Lung (tissue), 12 donors: Measurements from ENCODE around the gene SKOR2. TPM values are rescaled to one million over a fixed set of nuclear protein-coding genes. Genes with fewer than 3 reads are reported as not detected.

Source experiments
- ATAC-seq: fragments of 200-7000 bp; cut with Tn5 transposase; one replicate; pipeline ENCODE4 v1.9.1; 2020; ENCODE audit warnings: moderate number of reproducible peaks; ENCODE audit not compliant: insufficient read depth, low FRiP score
- DNase-seq, 3 donors: peaks; one replicate each; pipeline ENCODE4 v3.0.0-alpha.2; 2013 to 2017
- H3K27ac ChIP-seq, 2 donors: one replicate each; pipeline ENCODE4 v1.5.1; 2013; ENCODE audit warnings: mild to moderate bottlenecking in 2 of 2, moderate library complexity in 2 of 2, control low read depth in 1 of 2, inconsistent platforms in 1 of 2, low read depth in 1 of 2, low read length in 1 of 2
- H3K27me3 ChIP-seq, 3 donors: one replicate each; pipeline ENCODE4 v1.5.1; 2013; ENCODE audit warnings: low read length in 2 of 3; ENCODE audit not compliant: control insufficient read depth in 3 of 3, insufficient read depth in 3 of 3
- H3K36me3 ChIP-seq, 4 donors: one replicate each; pipeline ENCODE4 v1.5.1; 2013; ENCODE audit warnings: low read length in 4 of 4, mild to moderate bottlenecking in 1 of 4, moderate library complexity in 1 of 4; ENCODE audit not compliant: control insufficient read depth in 4 of 4, insufficient read depth in 4 of 4
- H3K4me1 ChIP-seq, 5 donors: one replicate each; pipeline ENCODE4 v1.5.1; 2013; ENCODE audit warnings: low read length in 5 of 5, mild to moderate bottlenecking in 2 of 5, moderate library complexity in 1 of 5; ENCODE audit not compliant: control insufficient read depth in 5 of 5, insufficient read depth in 5 of 5
- H3K4me3 ChIP-seq: one replicate; pipeline ENCODE4 v1.5.1; 2013; ENCODE audit warnings: mild to moderate bottlenecking, control low read depth, moderate library complexity
- H3K9ac ChIP-seq, 2 donors: one replicate each; pipeline ENCODE4 v1.5.1; 2013; ENCODE audit warnings: low read length in 2 of 2, control low read depth in 1 of 2; ENCODE audit not compliant: insufficient read depth in 1 of 2
- H3K9me3 ChIP-seq, 4 donors: one replicate each; pipeline ENCODE4 v1.5.1; 2013; ENCODE audit warnings: low read length in 3 of 4, mild to moderate bottlenecking in 1 of 4, moderate library complexity in 1 of 4; ENCODE audit not compliant: control insufficient read depth in 4 of 4, insufficient read depth in 3 of 4
- CTCF ChIP-seq: IDR thresholded peaks from 2 replicates; pipeline ENCODE4 v1.5.1; 2012; ENCODE audit warnings: mild to moderate bottlenecking; ENCODE audit errors: control extremely low read depth, extremely low read depth
- WGBS, 2 donors: extraction: QIAGEN DNeasy Blood & Tissue Kit; methylation state at CpG; one replicate each; pipeline ENCODE4 v1.1.7; 2013; 5-methylcytosine and 5-hydroxymethylcytosine counted together
- polyA plus RNA-seq, 2 donors: library from polyadenylated mRNA; stranded (reverse); fragments of 200-250 nt; gene quantifications; one replicate each; pipeline ENCODE4 v1.2.1, GENCODE V29; 2013
- total RNA-seq, 2 donors: library from RNA; depleted of rRNA in 1 of 2; stranded (reverse); fragments of >200 nt in 1 of 2; gene quantifications; one replicate each; pipeline ENCODE4 v1.2.1, GENCODE V29; 2014 to 2021
- donor health status: control.
- donor health status: control.
- donor health status: Bipolar disorder and iron deficiency.
- donor health status: healthy.
- donor health status: DM: yes; HTN: yes; CAD: no.

SKOR2 gene
- total and polyA plus RNA-seq, 4 donors, result not detected

- WGBS, 2 donors, result 6 to 11% methylated on average over 7 of the region's 7 CpGs
- Histone ChIP-seq H3K9ac (no peak overlapping the region), H3K27me3 (peaks cover 26 to 84% (median 80%) of the 10 kb centered on the region in 3 donors), H3K9me3 (peaks cover 0 to 14% (median 0%) of the 10 kb centered on the region in 4 donors), H3K27ac (no peak overlapping the region), H3K4me3 (no peak overlapping the region), H3K4me1 (peaks cover 0 to 15% (median 0%) of the 10 kb centered on the region in 5 donors), H3K36me3 (no peaks in the 10 kb centered on the region)
- no peak for ATAC-seq
- TF ChIP-seq CTCF, result no peak
- no peak for DNase-seq
These were observed 2.0 kb downstream of the SKOR2 start for GRCh38 chr18:47249314-47249981.

- no peak for ATAC-seq
- H3K4me3 ChIP-seq, result no peak overlapping the region
- H3K27ac ChIP-seq, result no peak overlapping the region
- no peaks in the 10 kb centered on the region for H3K36me3 ChIP-seq
- peaks cover 26 to 84% (median 80%) of the 10 kb centered on the region in 3 donors for H3K27me3 ChIP-seq
- DNase-seq, result peak in 2 of 3 donors; percentile 9 to 23
- H3K9ac ChIP-seq, result no peak overlapping the region
- TF ChIP-seq CTCF, result no peak
- WGBS, 2 donors, result 8 to 10% methylated on average over 62 of the region's 62 CpGs
- H3K9me3 ChIP-seq, result peaks cover 0 to 14% (median 0%) of the 10 kb centered on the region in 4 donors
- H3K4me1 ChIP-seq, result peaks cover 0 to 15% (median 0%) of the 10 kb centered on the region in 5 donors
These were observed 2.7 kb downstream of the SKOR2 start for GRCh38 chr18:47248604-47249313.

- TF ChIP-seq CTCF, result no peak
These were observed 3.3 kb downstream of the SKOR2 start for GRCh38 chr18:47248115-47248603.

More at GRCh38 chr18:47248115-47248603, 3.3 kb downstream of the SKOR2 start:
- WGBS, 2 donors, result 5 to 6% methylated on average over 31 to 61 of the region's 61 CpGs
- DNase-seq, result no peak
- ATAC-seq, result no peak
- peaks cover 0 to 15% (median 0%) of the 10 kb centered on the region in 5 donors for H3K4me1 ChIP-seq
- no peak overlapping the region for H3K9ac ChIP-seq
- no peak overlapping the region for H3K27ac ChIP-seq
- H3K27me3 ChIP-seq, result peaks cover 24 to 84% (median 76%) of the 10 kb centered on the region in 3 donors
- H3K36me3 ChIP-seq, result no peaks in the 10 kb centered on the region
- peaks cover 0 to 13% (median 0%) of the 10 kb centered on the region in 4 donors for H3K9me3 ChIP-seq
- H3K4me3 ChIP-seq, result no peak overlapping the region
